Effector CD4-positive, alpha-beta T cell (primary cell): ENCODE measurements around the gene UIMC1.

ENCODE experiments used
- DNase-seq: peaks from one replicate; pipeline ENCODE4 v3.0.0-alpha.2; 2020

UIMC1 gene

GRCh38 chr5:176901260-176902101, 105.1 kb downstream of the UIMC1 start:
- no peak for DNase-seq

- no peak for DNase-seq
Measured at GRCh38 chr5:176900780-176901204, 105.8 kb downstream of the UIMC1 start.

DNA sequence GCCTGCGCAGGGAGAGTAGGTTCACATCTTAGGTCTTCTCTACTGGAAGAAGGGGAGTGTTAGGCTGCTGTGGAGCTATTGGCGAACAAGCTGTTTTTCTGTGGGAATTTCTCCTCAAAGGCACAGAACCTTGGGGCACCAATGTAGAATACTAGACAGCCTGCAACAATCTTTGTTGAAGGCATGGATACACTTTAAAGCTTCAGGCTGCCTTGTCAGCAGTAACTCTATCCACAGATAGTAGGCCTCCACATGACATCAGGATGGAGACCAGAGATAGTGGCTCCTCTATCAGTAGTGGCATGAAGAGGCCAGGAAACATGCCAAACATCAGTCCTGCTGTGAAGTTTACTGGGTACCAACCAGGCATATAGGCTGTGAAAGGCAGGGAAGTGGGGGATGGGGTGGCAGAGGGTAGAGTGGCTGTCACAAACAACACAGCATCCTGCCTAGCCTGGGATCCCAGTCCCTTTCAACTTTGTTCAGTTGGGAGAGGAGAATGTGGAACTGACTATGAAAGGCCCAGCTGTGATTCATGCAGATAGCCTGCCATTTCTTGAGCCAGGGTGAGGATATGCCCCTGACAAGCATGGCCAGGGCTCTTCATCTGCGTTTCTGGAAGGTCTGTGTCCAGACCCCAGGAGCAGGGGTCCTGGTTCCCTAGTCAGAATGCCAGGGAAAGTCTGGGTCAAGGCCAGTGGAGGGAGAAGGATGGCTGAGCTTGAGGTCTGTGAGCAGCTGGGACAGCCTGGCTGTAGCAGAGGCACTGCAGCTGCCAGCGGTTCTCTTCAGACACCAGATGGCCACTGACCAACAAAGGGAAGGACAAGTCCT, 106.4 kb downstream of the UIMC1 start:
- DNase-seq = no peak

GRCh38 chr5:176899296-176899891, 107.2 kb downstream of the UIMC1 start, which contains the start of gene HK3:
Gene HK3 (minus strand): TSS chr5:176899346. CDS start chr5:176896159, 3,187 bp downstream.
- DNase-seq = no peak

GRCh38 chr5:176897263-176897662, 109.3 kb downstream of the UIMC1 start:
- no peak for DNase-seq

DNA sequence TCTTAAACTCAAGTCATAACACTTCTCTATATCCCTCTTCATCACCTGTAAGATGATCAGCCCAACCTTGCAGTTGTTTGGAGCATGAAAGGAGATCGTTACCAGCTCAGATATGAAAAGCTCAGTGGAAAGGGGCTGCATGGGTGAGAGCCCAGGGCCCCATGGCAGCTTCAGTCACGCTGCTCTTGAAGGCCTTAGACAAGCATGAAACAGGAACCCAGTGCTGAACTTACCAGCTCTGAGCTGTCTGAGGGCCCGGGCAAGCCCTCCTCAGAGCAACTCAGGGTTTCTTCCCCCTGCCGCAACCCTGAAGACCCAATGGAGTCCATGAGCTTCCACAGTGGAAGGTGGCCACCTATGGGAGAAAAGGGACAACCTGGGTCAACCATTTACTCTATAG, 110.7 kb downstream of the UIMC1 start:
- no peak for DNase-seq

DNA sequence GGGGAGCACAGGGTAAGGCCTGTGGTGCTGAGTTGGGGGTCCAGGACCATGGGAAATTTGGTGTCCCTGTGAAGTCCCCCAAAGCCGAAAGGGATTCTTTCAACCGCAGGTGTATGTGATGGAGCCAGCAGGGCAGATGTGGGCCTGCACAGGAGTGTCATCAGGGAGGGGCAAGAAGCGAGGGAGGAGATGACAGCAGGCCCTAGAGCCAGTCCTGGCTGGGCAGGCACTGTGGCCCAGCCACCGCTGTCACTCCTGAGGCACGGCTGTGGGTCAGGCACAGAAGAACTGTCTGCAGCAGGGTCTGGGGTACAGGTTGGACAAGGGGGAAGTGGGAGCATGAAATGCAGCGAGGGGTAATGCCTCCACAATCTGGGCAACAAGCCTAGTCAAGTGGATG, 112.3 kb downstream of the UIMC1 start:
- no peak for DNase-seq

GRCh38 chr5:176892663-176893062, 113.9 kb downstream of the UIMC1 start:
- no peak for DNase-seq

- DNase-seq = no peak
Measured at GRCh38 chr5:176891331-176891958, 115.1 kb downstream of the UIMC1 start.

DNA sequence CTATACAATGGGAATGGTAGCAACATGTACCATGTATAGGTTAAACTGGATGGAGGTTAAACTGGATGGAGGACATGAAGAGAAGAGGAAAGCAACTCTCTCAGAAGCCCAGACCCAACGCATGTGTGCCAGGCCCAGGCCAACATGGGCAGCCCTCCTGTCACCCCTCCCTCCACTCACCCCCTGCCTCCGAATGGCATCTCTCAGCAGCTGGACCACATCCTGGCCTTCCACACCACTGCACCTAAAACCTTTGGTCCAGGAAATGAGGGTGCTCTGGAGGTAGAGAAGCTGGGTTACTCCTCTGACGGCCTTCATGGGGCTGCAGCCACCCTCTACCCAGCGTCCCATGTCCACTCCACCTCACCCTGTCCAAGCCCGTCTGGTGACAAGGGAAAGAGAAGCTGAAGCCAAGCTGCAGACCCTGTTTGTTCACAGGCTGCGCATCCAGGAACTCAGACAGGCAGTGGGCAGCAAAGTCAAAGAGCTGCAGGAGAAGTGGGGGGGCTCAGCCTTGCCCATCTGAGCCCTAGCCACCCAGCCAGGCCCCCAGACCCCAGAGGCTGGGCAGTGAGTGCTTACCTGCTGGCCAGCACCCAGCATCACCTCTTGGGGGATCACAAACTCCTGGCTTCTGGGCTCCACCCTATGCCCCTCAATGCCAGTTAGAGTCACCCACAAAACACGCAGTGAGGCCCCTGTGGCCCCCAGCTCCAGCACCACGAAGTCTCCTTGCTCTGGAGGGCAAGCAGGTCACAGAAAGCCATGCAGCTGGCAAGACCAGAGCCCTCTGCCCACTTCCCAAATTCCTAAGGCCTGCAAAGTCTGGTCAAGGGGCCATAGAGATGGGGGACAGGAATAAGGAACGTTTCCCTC, 115.9 kb downstream of the UIMC1 start:
- no peak for DNase-seq

DNA sequence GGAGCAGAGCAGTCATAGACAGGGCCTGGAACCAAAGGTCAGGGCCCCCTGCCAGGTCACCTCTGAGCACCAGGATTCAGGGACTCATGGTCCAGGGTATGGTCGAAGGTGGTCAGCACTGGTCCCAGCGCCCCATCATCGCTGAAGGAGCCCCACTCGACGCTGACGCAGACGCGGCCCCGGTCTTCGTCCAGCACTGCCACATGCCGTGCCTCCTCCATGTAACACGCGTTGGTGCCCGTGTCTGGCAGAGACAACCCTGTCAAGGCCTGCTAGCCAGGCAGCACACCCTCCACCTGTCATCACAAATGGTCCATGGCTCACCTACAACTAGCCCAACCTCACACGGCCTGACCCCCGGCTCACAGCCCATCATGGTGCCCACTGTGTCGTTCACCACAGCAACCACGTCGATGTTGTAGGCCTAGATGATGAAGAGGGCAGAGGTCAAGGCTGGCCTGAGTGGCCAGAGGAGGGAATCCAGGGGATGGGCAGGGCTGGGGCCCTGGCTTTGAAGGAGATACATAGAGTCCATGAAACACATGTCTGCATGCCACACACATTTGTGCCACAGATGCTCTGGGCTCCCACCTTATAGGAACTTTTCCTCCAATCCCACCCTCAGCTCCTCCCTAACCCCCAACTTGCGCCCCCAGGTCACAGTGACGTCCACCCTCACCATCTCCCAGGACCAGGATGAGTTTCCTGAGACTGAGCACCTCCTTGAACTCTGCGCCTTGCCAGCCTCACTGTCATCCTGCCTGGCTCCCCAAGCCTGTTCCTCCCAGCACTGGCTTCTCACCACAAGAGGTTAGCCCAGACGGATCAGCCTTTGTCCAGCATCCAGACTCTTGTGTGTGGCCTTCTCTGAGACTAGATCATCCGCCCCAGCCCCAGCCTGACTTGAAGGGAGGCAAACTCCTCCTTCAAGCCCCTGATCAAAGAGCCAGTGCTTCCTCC, 117.0 kb downstream of the UIMC1 start:
- no peak for DNase-seq

DNA sequence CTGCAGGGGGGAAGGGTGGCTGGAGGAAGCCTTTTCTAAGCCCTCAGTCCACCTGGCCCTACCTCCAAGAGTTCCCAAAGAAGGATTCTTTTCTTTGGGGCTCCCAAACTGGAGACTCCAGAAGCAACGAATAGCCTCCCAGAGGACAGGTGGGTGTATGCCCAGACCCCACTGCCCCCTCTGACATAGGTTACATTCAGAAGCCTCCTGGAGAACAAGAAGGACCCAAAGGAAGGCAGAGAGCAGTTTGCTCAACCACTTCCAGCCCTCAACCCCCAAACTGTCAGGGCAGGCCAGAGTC, 117.8 kb downstream of the UIMC1 start:
- no peak for DNase-seq

GRCh38 chr5:176888016-176888864, 118.3 kb downstream of the UIMC1 start:
- DNase-seq = no peak

DNA sequence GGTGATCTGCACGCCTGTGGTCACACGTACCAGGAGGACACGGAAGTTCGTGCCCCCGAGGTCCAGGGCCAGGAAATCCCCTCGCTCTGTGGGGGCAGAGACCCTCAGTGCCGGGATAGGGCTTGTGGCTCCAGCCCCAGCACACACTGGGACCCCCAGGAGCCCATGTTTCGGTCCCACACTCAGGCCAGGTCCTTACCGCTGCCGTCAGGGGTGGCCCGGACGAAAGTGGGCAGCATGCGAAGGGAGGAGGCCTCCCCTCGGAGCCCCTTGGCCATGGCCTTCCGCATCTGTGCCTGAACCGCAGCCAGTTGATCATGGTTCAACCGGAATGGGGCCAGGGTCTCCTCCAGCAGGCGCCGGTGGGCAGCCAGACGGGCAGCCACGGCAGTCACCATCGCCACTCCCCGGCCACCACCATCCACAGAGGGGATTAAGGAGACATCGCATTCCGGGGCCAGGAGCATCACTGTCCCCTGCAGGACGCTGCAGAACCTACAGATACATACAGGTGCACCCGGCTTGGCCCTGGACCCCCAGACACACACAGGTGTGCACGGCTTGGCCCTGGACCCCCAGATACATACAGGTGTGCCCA, 119.2 kb downstream of the UIMC1 start:
- DNase-seq = no peak

DNA sequence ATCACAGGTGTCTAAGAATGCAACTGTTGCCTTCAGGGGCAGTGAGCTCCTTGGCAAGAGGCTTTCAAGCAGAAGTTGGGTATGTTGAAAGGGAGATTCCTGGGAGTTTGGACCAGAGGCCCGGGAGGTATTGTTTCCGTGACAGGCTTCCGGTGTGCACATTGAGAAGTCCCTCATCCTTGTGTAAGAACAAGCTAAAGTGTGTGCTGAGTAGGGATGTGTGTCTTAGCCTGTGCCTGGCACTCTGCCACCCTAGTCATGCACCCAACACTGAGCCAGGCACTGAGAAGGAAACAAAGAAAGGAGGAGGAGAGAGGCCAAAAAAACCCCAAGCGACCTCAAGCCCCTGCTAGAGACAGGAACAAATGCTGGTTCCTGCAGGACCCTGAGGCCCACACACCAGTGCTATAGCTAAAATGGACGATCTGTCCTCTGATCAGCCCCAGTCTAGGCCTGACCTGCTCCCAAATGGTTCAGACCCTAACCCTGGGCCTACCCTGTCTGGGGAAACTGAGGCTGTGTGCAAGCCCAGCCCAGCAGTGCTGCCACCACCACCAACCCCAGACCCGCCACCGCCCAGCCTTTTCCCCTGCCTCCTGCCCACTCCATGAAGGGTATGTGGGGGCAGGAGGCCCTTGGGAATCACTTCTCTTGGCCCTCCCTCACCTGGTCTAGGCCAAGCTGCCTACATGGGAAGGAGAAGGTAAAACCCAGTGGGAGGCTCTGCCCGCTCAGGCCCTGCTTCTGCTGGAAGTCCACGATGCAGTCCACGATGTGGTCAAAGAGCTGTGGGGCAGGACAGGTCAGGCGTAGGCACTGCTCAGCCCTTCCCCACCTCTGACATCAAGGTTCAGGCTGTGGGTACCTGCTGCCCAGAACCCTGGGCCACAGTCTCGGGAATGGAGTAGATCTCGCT, 120.0 kb downstream of the UIMC1 start:
- no peak for DNase-seq

DNA sequence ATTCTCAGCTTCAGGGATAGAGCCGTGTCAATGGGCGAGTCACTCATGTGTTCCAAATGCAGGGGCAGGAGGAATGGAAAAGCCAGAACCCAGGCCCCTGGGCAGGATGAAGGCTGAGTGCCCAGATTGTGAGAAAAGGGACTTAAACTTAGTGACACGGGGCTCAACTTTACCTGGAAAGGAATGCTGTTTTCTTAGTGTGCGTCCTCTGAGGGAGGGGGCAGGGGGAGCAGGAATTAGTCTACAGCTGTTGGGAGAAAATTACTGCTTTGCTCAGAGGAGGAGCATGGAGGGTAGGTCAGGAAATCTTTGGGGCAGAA, 122.0 kb downstream of the UIMC1 start:
- no peak for DNase-seq

- DNase-seq = no peak
Measured at GRCh38 chr5:176883700-176884570, 122.6 kb downstream of the UIMC1 start.

DNA sequence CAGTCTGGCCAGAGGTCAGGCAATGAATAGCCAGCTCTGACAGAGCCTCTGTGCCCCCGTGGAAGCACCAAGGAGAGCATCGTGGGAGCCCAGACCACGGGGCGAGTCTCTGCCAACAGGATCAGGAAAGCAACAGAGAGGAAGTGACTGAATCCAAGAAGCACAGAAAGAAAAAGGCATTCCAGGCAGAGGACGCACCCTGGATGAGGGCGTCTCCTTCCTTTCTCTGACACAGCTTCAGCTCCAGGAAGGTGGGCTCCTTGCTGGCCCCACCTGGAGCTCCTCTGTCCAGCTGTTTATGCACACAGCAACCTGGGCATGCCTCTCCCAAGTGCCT, 124.0 kb downstream of the UIMC1 start:
- DNase-seq = no peak
